Upper lobe of right lung (tissue), 1 donor: Measurements from ENCODE around the gene PRKN. TPM values are rescaled to one million over a fixed set of nuclear protein-coding genes. Genes with fewer than 3 reads are reported as not detected.

Experiments used
- ATAC-seq: fragments of 200-7000 bp; cut with Tn5 transposase; one replicate; pipeline ENCODE4 v1.9.1; 2020; ENCODE audit warnings: mild to moderate bottlenecking, moderate library complexity
- DNase-seq: peaks from one replicate; pipeline ENCODE4 v3.0.0-alpha.2; 2020
- H3K27ac ChIP-seq: fragments of 200-600 bp; one replicate; pipeline ENCODE4 v1.8.0; 2022
- H3K27me3 ChIP-seq: fragments of 200-600 bp; one replicate; pipeline ENCODE4 v1.8.0; 2022; ENCODE audit warnings: mild to moderate bottlenecking
- H3K36me3 ChIP-seq: fragments of 200-600 bp; one replicate; pipeline ENCODE4 v1.8.0; 2022
- H3K4me1 ChIP-seq: fragments of 200-600 bp; one replicate; pipeline ENCODE4 v1.8.0; 2022
- H3K4me3 ChIP-seq: fragments of 200-600 bp; one replicate; pipeline ENCODE4 v1.8.0; 2022; ENCODE audit warnings: mild to moderate bottlenecking
- H3K9me3 ChIP-seq: fragments of 200-600 bp; one replicate; pipeline ENCODE4 v1.8.0; 2022
- intact Hi-C: fragments of 100-400 bp; cut with DNase I; formaldehyde crosslinking; loops from one replicate; pipeline ENCODE4 v1.11.0; 2022
- total RNA-seq: library from RNA; stranded (reverse); fragmentation: NEBNext Ultra II Directional; extraction: Animal tissue kit (Norgen Biotek cat#: 25700); gene quantifications from one replicate; pipeline ENCODE4 v1.2.1, GENCODE V29; 2021
- TF ChIP-seq, protein P1 (sequence below): fragments of 200-600 bp; IDR thresholded peaks from one replicate; pipeline ENCODE4 v1.8.0; 2022; ENCODE audit warnings: antibody characterized with exemption
- donor health status: DM: no; HTN: yes; CAD: no; lungs with severe emphysema.

The PRKN gene
- total RNA-seq, 1 donor from 2014 or later, result 2.7 TPM

DNA sequence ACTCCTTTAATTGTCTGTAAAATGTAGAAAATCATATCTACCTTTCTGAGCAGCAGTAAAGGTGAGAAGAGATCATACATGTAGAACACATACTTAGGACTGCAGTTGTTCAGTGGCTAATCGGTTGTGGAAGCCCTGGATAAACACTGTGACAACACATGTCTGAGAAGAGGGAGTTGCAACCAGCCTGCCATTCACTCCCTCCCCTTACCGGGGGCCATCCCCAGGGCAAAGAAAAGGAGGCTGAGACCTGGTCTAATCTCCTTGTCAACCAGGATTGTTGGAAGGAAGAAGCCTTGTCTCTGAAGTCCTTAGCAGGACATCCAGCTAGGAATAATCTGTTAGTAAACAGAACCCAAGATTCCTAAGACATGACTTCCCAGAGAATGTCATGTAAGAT, 991.2 kb downstream of the PRKN start:
- no peak for DNase-seq
- Histone ChIP-seq H3K36me3 (no peaks in the 10 kb centered on the region), H3K4me1 (no peaks in the 10 kb centered on the region), H3K4me3 (no peak overlapping the region), H3K27ac (no peak overlapping the region), H3K27me3 (no peaks in the 10 kb centered on the region), H3K9me3 (no peaks in the 10 kb centered on the region)
- TF ChIP-seq, protein P1, sequence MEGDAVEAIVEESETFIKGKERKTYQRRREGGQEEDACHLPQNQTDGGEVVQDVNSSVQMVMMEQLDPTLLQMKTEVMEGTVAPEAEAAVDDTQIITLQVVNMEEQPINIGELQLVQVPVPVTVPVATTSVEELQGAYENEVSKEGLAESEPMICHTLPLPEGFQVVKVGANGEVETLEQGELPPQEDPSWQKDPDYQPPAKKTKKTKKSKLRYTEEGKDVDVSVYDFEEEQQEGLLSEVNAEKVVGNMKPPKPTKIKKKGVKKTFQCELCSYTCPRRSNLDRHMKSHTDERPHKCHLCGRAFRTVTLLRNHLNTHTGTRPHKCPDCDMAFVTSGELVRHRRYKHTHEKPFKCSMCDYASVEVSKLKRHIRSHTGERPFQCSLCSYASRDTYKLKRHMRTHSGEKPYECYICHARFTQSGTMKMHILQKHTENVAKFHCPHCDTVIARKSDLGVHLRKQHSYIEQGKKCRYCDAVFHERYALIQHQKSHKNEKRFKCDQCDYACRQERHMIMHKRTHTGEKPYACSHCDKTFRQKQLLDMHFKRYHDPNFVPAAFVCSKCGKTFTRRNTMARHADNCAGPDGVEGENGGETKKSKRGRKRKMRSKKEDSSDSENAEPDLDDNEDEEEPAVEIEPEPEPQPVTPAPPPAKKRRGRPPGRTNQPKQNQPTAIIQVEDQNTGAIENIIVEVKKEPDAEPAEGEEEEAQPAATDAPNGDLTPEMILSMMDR, result no peak
- ATAC-seq, result no peak
- intact Hi-C loops, result no loop called here

DNA sequence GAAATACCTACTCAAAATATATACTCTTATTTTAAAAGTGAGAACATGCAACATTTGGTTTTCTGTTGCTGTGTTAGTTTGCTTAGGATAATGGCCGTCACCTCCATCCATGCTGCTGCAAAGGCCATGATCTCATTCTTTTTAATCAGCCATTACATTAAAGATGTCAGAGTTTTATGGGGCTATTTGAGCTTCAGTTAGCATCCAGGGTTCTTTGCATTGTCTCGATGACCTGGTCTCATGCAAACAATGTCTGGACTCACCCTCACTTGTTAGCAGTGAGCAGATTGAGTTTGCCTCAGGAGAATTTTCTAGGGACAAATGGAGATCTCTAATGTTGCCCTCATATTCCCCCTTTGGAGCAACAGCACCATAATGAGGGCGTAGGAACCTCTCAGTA, 995.0 kb downstream of the PRKN start:
- DNase-seq (no peak), ATAC-seq (no peak)
- Histone ChIP-seq H3K36me3 (no peaks in the 10 kb centered on the region), H3K4me3 (no peak overlapping the region), H3K27me3 (no peaks in the 10 kb centered on the region), H3K27ac (no peak overlapping the region), H3K4me1 (no peaks in the 10 kb centered on the region), H3K9me3 (no peaks in the 10 kb centered on the region)
- TF ChIP-seq, protein P1, result no peak
- intact Hi-C loops, result no loop called here

DNA sequence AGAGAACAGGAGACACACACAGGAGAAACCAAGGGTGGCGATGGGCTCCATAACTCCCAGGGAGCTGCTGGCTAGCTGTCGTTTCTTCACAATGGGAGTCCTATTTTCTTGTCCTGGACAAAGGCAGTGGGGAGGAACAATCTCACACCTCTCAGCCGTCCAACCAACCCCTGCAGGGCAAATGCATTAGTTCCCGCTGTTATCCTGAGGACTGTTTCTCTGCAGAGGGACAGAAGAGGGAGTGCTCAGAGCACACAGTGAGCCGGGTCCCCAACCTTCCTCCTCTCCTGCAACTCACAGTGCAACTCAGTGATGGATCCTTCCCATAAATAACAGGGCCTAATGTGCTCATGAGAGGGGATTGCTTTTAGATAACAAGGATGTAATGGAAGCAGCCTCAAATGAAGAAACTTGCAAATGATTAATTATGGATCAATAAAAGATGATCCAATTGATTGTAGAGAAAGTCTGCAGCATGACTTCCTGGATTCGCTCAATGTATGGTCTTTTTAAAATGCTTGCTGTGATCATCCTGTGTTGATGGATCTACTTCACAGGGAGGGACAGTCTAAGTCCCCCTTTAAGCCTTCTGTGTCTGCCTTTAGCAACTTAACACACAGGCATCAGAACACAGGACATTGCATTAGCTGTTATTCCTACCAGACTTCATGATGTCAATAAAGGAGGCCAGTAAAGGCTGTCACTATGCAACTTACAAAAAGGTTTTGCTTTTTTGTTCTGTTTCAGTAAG, 1000.3 kb downstream of the PRKN start:
- DNase-seq (no peak), ATAC-seq (no peak)
- intact Hi-C loops, result no loop called here
- H3K27ac ChIP-seq, result no peak overlapping the region
- H3K4me1 ChIP-seq, result no peaks in the 10 kb centered on the region
- H3K4me3 ChIP-seq, result no peak overlapping the region
- TF ChIP-seq, protein P1, result no peak
- no peaks in the 10 kb centered on the region for H3K27me3 ChIP-seq
- H3K36me3 ChIP-seq, result no peaks in the 10 kb centered on the region
- H3K9me3 ChIP-seq, result no peaks in the 10 kb centered on the region

DNA sequence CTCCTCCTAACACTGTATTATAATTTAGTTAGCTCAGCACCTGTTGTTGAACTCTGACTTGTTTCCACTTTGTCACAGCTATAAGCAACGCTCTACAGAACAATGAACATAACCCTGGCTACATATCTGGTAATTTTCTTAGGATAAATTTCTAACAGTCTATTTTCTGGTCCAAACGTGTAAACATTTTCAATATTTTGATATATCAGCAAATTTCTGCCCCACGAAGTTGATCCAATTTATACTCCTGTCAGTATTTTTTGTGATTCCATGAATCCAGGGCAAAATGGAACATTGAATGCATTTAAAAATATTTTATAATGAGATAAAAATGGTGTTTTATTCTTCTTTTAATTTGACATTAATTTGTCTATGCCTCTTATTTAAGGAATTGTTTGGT, 1005.2 kb downstream of the PRKN start:
- no peak for DNase-seq
- TF ChIP-seq, protein P1, result no peak
- ATAC-seq, result no peak

DNA sequence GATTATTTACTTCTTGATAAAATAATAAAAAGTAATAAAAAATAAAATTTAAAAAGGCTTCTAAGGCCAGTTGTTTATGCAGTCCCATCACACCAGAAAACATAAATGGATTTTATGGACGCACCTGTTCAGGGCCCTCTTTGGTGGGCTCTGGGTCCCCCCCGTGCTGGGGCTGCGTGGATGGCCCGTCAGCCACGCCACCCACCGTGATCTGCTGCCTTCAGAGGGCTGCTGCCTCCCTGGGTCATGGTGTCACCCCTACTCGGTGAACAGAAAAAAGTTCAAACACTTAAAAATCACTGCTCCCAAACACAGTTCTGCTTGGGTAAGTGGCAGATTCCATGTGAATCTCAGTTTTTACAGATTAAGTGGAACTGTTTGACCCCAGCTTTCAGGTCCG, 1006.1 kb downstream of the PRKN start:
- intact Hi-C loops, result no loop called here
- DNase-seq, result no peak
- no peak for ATAC-seq

More for the DNA sequence above, 1005.2 kb downstream of the PRKN start:
- Histone ChIP-seq H3K27ac (no peak overlapping the region), H3K9me3 (no peaks in the 10 kb centered on the region), H3K36me3 (no peaks in the 10 kb centered on the region), H3K4me1 (no peaks in the 10 kb centered on the region), H3K4me3 (no peak overlapping the region), H3K27me3 (no peaks in the 10 kb centered on the region)
- intact Hi-C loops, result no loop called here

More for the DNA sequence above, 1006.1 kb downstream of the PRKN start:
- Histone ChIP-seq H3K9me3 (no peaks in the 10 kb centered on the region), H3K4me1 (no peaks in the 10 kb centered on the region), H3K27ac (no peak overlapping the region), H3K4me3 (no peak overlapping the region), H3K36me3 (no peaks in the 10 kb centered on the region), H3K27me3 (no peaks in the 10 kb centered on the region)
- TF ChIP-seq, protein P1, result no peak
